ENCODE measurements around the gene PLA2G4A. TPM values are rescaled to one million over a fixed set of nuclear protein-coding genes. Genes with fewer than 3 reads are reported as not detected.

Gene PLA2G4A
- total and polyA plus RNA-seq, 8 donors, result 1.5 to 5.7 (median 2.4) TPM

- Histone ChIP-seq H3K9me3 (no peaks in the 10 kb centered on the region), H3K4me3 (no peak overlapping the region), H3K36me3 (no peaks in the 10 kb centered on the region), H3K4me1 (no peaks in the 10 kb centered on the region), H3K27me3 (no peaks in the 10 kb centered on the region), H3K27ac (no peak overlapping the region)
- FAIRE-seq (no peak), ATAC-seq (no peak), DNase-seq (no peak)
- no peak for TF ChIP-seq CTCF (IDR thresholded peaks at IDR 0.05)
- WGBS, 2 donors, result 27 to 34% methylated on average over 2 of the region's 2 CpGs
- intact Hi-C loops (cut with DNase I), result no loop called here
These were observed 43.2 kb upstream of the PLA2G4A start for GRCh38 chr1:186785503-186785902.

DNA sequence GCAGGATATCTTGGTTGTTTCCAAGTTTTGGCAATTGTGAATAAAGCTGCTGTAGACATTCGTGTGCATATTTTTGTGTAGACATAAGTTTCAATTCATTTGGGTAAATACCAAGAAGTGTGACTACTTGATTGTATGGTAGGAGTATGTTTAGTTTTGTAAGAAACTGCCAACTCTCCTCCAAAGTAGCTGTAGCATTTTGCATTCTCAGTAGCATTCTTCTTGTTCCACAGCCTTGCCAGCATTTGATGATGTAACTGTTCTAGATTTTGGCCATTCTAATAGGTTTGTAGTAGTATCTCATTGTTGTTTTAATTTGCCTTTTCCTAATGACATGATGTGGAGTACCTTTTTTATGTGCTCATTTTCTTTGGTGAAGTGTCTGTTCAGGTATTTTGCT lies 38.6 kb upstream of the PLA2G4A start:
- no peak overlapping the region for H3K27ac ChIP-seq
- no peak for ATAC-seq
- H3K4me3 ChIP-seq, result no peak overlapping the region
- DNase-seq, result no peak
- no peaks in the 10 kb centered on the region for H3K27me3 ChIP-seq
- H3K9me3 ChIP-seq, result no peaks in the 10 kb centered on the region
- H3K4me1 ChIP-seq, result no peaks in the 10 kb centered on the region
- no peaks in the 10 kb centered on the region for H3K36me3 ChIP-seq
- 57 to 64% methylated on average over 1 of the region's 1 CpG for WGBS, 2 donors
- no peak for FAIRE-seq
- no peak for TF ChIP-seq CTCF (IDR thresholded peaks at IDR 0.05)
- intact Hi-C loops (cut with DNase I), result no loop called here

- Histone ChIP-seq H3K4me1 (no peaks in the 10 kb centered on the region), H3K9me3 (no peaks in the 10 kb centered on the region), H3K27ac (no peak overlapping the region), H3K27me3 (no peaks in the 10 kb centered on the region), H3K36me3 (no peaks in the 10 kb centered on the region), H3K4me3 (no peak overlapping the region)
- FAIRE-seq (no peak), DNase-seq (no peak), ATAC-seq (no peak)
- 76 to 86% methylated on average over 7 of the region's 7 CpGs for WGBS, 2 donors
- no peak for TF ChIP-seq CTCF (IDR thresholded peaks at IDR 0.05)
- intact Hi-C loops (cut with DNase I), result no loop called here
These were observed 35.7 kb upstream of the PLA2G4A start for GRCh38 chr1:186792870-186793581.

DNA sequence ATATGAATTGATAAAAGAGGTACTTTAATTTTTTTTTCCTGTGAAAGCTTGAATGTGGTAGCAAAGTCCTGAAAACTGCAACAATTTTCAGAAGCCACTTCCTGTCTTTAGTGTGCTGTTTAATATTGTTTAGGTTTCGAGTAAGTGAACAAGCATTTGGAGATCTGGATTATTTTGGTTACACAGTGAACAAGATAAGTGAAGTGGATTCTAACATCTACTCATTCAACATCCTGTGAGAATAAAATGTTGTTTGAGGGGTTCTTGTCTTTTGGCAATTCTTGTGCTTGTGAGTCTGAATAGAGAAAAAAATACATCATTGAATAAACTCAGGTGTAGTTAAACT lies 35.2 kb upstream of the PLA2G4A start:
- intact Hi-C loops (cut with DNase I), result no loop called here
- Histone ChIP-seq H3K9me3 (no peaks in the 10 kb centered on the region), H3K36me3 (no peaks in the 10 kb centered on the region), H3K4me3 (no peak overlapping the region), H3K27ac (no peak overlapping the region), H3K27me3 (no peaks in the 10 kb centered on the region), H3K4me1 (no peaks in the 10 kb centered on the region)
- 55 to 71% methylated on average over 1 of the region's 1 CpG for WGBS, 2 donors
- no peak for ATAC-seq
- TF ChIP-seq CTCF (IDR thresholded peaks at IDR 0.05), result no peak
- no peak for DNase-seq
- FAIRE-seq, result no peak

DNA sequence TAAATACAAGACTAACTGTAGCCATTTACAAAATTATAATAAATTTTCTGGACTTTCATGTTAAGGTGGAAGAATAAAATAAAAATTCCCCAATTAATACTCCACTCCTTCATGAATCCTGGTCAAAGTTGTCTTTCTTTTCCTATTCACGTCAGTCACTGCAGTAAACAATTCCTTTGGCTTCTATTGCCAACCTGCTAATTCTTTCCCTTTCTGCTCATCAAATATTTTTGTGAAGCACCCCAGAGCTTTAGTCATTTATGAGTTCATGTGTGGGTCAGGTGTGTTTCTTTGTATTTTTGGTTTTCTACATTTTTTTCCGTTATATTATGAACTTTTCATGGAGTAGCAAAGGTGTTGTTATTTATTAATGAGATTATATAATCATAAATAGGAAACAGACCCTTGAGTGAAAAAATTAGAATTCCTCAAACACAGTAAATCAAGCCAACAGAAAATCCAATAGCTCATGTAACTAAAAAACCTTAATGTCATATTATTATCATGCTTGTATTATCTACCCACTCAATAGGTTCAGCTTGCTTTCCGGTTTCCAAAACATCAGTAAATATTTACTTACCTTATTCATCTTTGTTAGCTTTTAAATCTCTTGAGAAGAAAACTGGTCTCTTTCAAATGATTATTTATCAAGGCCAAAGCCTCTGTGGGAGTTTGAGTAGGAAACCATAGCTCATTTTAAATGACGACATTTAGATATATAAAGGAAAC lies 29.6 kb upstream of the PLA2G4A start:
- Histone ChIP-seq H3K27me3 (no peaks in the 10 kb centered on the region), H3K36me3 (no peaks in the 10 kb centered on the region), H3K27ac (no peak overlapping the region), H3K4me3 (no peak overlapping the region), H3K9me3 (no peaks in the 10 kb centered on the region), H3K4me1 (no peaks in the 10 kb centered on the region)
- WGBS, 2 donors, result 48 to 51% methylated on average over 4 of the region's 4 CpGs
- FAIRE-seq (no peak), DNase-seq (no peak), ATAC-seq (no peak)
- TF ChIP-seq CTCF (IDR thresholded peaks at IDR 0.05), result no peak
- intact Hi-C loops (cut with DNase I), result no loop called here
